GM12878 (cell line): ENCODE results near the gene SERPINA9. TPM values are rescaled to one million over a fixed set of nuclear protein-coding genes. Genes with fewer than 3 reads are reported as not detected.

ENCODE experiments used
- ATAC-seq: fragments of 200-7000 bp; cut with Tn5 transposase; 3 replicates; pipeline ENCODE4 v1.9.1; 2020; ENCODE audit warnings: mild to moderate bottlenecking, moderate library complexity
- BruUV-seq: library from RNA; stranded (reverse); fragments of 400-500 nt; replicated peaks from 2 replicates; lab custom pipeline; 2021; lab: Mats Ljungman, UMichigan
- CTCF ChIA-PET: fragments of 300-600 bp; sonication (Branson Sonifier 250); formaldehyde crosslinking; extraction: SDS; loops from one replicate; lab custom pipeline; 2021; ENCODE audit warnings: inconsistent platforms; lab: Yijun Ruan, JAX
- POLR2A ChIA-PET: fragments of 350-600 bp; formaldehyde crosslinking; extraction: SDS; loops from one replicate; lab custom pipeline; 2021; ENCODE audit warnings: inconsistent platforms; lab: Charles Lee
- RAD21 ChIA-PET: fragments of 300-600 bp; sonication (Branson Sonifier 250); formaldehyde crosslinking; loops from one replicate; lab custom pipeline; 2023; ENCODE audit warnings: antibody characterized with exemption; ENCODE audit not compliant: unreplicated experiment; lab: Charles Lee
- SMC1A ChIA-PET: fragments of 300-600 bp; sonication (Branson Sonifier 250); formaldehyde crosslinking; loops from one replicate; lab custom pipeline; 2023; ENCODE audit not compliant: unreplicated experiment, uncharacterized antibody; lab: Charles Lee
- DNase-seq: peaks from one replicate; pipeline ENCODE4 v3.0.0-alpha.2; 2011; ENCODE audit warnings: low read depth, low spot score
- FAIRE-seq: peaks from 3 replicates; lab custom pipeline; 2011; peaks lifted over from hg19 to GRCh38; lab: Jason Lieb, UNC
- H2AFZ ChIP-seq: 2 replicates; pipeline ENCODE4 v1.6.0; 2011; ENCODE audit warnings: low read depth, low read length, control low read depth; ENCODE audit not compliant: control insufficient read depth
- H3K27ac ChIP-seq: 2 replicates; pipeline ENCODE4 v1.5.1; 2011; ENCODE audit warnings: control low read depth; ENCODE audit not compliant: control insufficient read depth, insufficient read depth
- H3K27me3 ChIP-seq, 2 experiments: replicated peaks in 1 of 2; 2 replicates each; pipeline versions ENCODE4 v1.6.0 to v1.6.1; 2011; ENCODE audit warnings: low read length in 1 of 2; ENCODE audit not compliant: control insufficient read depth in 2 of 2, insufficient read depth in 2 of 2
- H3K36me3 ChIP-seq, 2 experiments: 2 replicates each; pipeline ENCODE4 v1.5.1; 2011; ENCODE audit warnings: low read length in 1 of 2; ENCODE audit not compliant: control insufficient read depth in 2 of 2, insufficient read depth in 2 of 2
- H3K4me1 ChIP-seq: 2 replicates; pipeline ENCODE4 v1.6.1; 2011; ENCODE audit warnings: mild to moderate bottlenecking, low read length, moderate library complexity, mixed read lengths; ENCODE audit not compliant: control insufficient read depth, insufficient read depth
- H3K4me2 ChIP-seq: 2 replicates; pipeline ENCODE4 v1.6.0; 2011; ENCODE audit warnings: control low read depth; ENCODE audit not compliant: control insufficient read depth, insufficient read depth
- H3K4me3 ChIP-seq: fragments of 200-600 bp; sonication (generic); 2 replicates; pipeline ENCODE4 v1.5.1; 2016
- H3K79me2 ChIP-seq: 2 replicates; pipeline ENCODE4 v1.6.0; 2011; ENCODE audit warnings: low read length; ENCODE audit not compliant: control insufficient read depth, insufficient read depth
- H3K9ac ChIP-seq: 2 replicates; pipeline ENCODE4 v1.8.0; 2011; ENCODE audit warnings: low read length, control low read depth, mixed read lengths; ENCODE audit not compliant: control insufficient read depth, insufficient read depth
- H3K9me3 ChIP-seq: replicated peaks from 3 replicates; pipeline ENCODE4 v1.5.1; 2011; ENCODE audit warnings: mild to moderate bottlenecking, low read length; ENCODE audit not compliant: control insufficient read depth, insufficient read depth
- H4K20me1 ChIP-seq: 2 replicates; pipeline ENCODE4 v1.6.0; 2011; ENCODE audit not compliant: control insufficient read depth, insufficient read depth
- BACH1 ChIP-seq: fragments of 450-650 bp; IDR thresholded peaks from 2 replicates; pipeline ENCODE4 v1.6.1; 2017; ENCODE audit warnings: mild to moderate bottlenecking, borderline replicate concordance
- BCLAF1 ChIP-seq: fragments of 450-650 bp; IDR thresholded peaks from 2 replicates; pipeline ENCODE4 v1.6.1; 2017; ENCODE audit warnings: antibody characterized with exemption, mild to moderate bottlenecking, moderate library complexity
- CBX5 ChIP-seq: sonication (generic); IDR thresholded peaks from 2 replicates; pipeline ENCODE4 v1.6.1; 2016; ENCODE audit warnings: low read depth, moderate library complexity, mild to moderate bottlenecking, inconsistent platforms
- CTCF ChIP-seq, 3 experiments: IDR thresholded peaks in 2 of 3; conservative IDR thresholded peaks in 1 of 3; 2 replicates each; pipeline ENCODE4 v1.5.1; 2011; ENCODE audit warnings: low read depth in 3 of 3, low read length in 3 of 3, mild to moderate bottlenecking in 3 of 3, control low read depth in 2 of 3, moderate library complexity in 2 of 3, inconsistent platforms in 1 of 3, mixed read lengths in 1 of 3; ENCODE audit not compliant: control insufficient read depth in 2 of 3, insufficient read depth in 1 of 3; ENCODE audit errors: extremely low read depth in 1 of 3
- EED ChIP-seq: sonication (generic); IDR thresholded peaks from 2 replicates; pipeline ENCODE4 v1.6.1; 2016; ENCODE audit warnings: antibody characterized with exemption, low read depth
- MAX ChIP-seq: IDR thresholded peaks from 2 replicates; pipeline ENCODE4 v1.6.1; 2012; ENCODE audit warnings: low read depth, low read length, improper control_type of control experiment
- MYC ChIP-seq: IDR thresholded peaks from 2 replicates; pipeline ENCODE4 v1.6.1; 2011; ENCODE audit warnings: mild to moderate bottlenecking, low read length, moderate library complexity, inconsistent platforms; ENCODE audit not compliant: insufficient read depth, insufficient replicate concordance, insufficient read length, severe bottlenecking
- NR2C1 ChIP-seq: fragments of 450-650 bp; IDR thresholded peaks from 2 replicates; pipeline ENCODE4 v1.6.1; 2017; ENCODE audit warnings: antibody characterized with exemption, mild to moderate bottlenecking, moderate library complexity
- PAX5 ChIP-seq: IDR thresholded peaks from 2 replicates; pipeline ENCODE4 v1.6.1; 2011; ENCODE audit warnings: low read depth, low read length, borderline replicate concordance
- TARDBP ChIP-seq: IDR thresholded peaks from 2 replicates; pipeline ENCODE4 v1.6.1; 2016; ENCODE audit warnings: borderline replicate concordance
- USF2 ChIP-seq: IDR thresholded peaks from 2 replicates; pipeline ENCODE4 v1.6.1; 2011; ENCODE audit warnings: low read depth, low read length, improper control_type of control experiment, borderline replicate concordance
- ZBTB4 ChIP-seq: fragments of 450-650 bp; formaldehyde crosslinking; IDR thresholded peaks from 2 replicates; pipeline ENCODE4 v1.4.0; 2022; ENCODE audit warnings: mild to moderate bottlenecking, moderate library complexity
- WGBS: methylation state at CpG from one replicate; pipeline ENCODE4 v1.1.6; 2016; ENCODE audit warnings: low lambda C conversion rate; ENCODE audit not compliant: insufficient replicate concordance, insufficient coverage; ENCODE audit errors: missing lambda C conversion rate; 5-methylcytosine and 5-hydroxymethylcytosine counted together
- in situ Hi-C: fragments of 300-500 bp; cut with MboI; formaldehyde crosslinking; loops from 9 replicates; pipeline ENCODE4 v1.14.3; 2018; ENCODE audit warnings: mixed read lengths
- intact Hi-C: fragments of 100-400 bp; cut with micrococcal nuclease; formaldehyde crosslinking; loops from one replicate; pipeline ENCODE4 v1.14.2; 2022; ENCODE audit not compliant: unreplicated experiment
- polyA plus RNA-seq, 11 experiments: library from polyadenylated mRNA; depleted of rRNA in 4 of 11; unstranded in 6 of 11; stranded (reverse) in 5 of 11; fragments of >200 nt; fragmentation: Nextera tagmentation in 4 of 11; fragmentation: Illumina TruSeq in 1 of 11; extraction: Ambion mirVana in 4 of 11; extraction: Trizol in 1 of 11; gene quantifications; 1 replicate in 1 of 11; 2 replicates in 10 of 11; pipeline versions ENCODE4 v1.2.1 to v1.2.3, GENCODE V29; 2011 to 2016; ENCODE audit warnings: inconsistent platforms in 2 of 11, missing spikeins in 2 of 11, low read depth in 1 of 11
- total RNA-seq, 4 experiments: library from RNA; depleted of rRNA in 3 of 4; stranded (reverse); fragments of >200 nt in 3 of 4; fragmentation: Illumina TruSeq in 1 of 4; extraction: Trizol in 1 of 4; gene quantifications; 2 replicates each; pipeline versions ENCODE4 v1.2.1 to v1.2.3, GENCODE V29; 2013 to 2021

Gene SERPINA9
- total and polyA plus RNA-seq, 10 of the 15 experiments (the other 5 are each of a cell fraction or from before 2014, with no cell fraction given) = 0.05 TPM; not detected in 9

- no peaks in the 10 kb centered on the region for H4K20me1 ChIP-seq
- WGBS = 2% methylated on average over 8 of the region's 8 CpGs
- no peaks in the 10 kb centered on the region for H3K79me2 ChIP-seq
- CTCF ChIA-PET = interaction anchor here (0.6 kb wide), 1 partner anchor 900 kb away, joined by 3 read pairs; no protein-coding TSS in a partner anchor
- no peak overlapping the region for H3K27ac ChIP-seq
- no peak overlapping the region for H3K4me2 ChIP-seq
- FAIRE-seq (no peak), DNase-seq (no peak), ATAC-seq (no peak)
- peaks cover 0 to 1% of the 10 kb centered on the region in 2 experiments; a peak in 2 of 4 replicates for H3K27me3 ChIP-seq
- RAD21 ChIA-PET = no interaction called here
- H3K36me3 ChIP-seq = no peaks in the 10 kb centered on the region
- H3K4me3 ChIP-seq = no peak overlapping the region
- no peaks in the 10 kb centered on the region for H3K9me3 ChIP-seq
- in situ Hi-C loops (no loop called here), intact Hi-C loops (no loop called here)
- POLR2A ChIA-PET = no interaction called here
- no TSS peak for BruUV-seq
- SMC1A ChIA-PET = interaction anchor here (0.6 kb wide), 1 partner anchor 8 kb away, joined by 3 read pairs; no protein-coding TSS in a partner anchor
- H3K4me1 ChIP-seq = no peaks in the 10 kb centered on the region
- no peak overlapping the region for H3K9ac ChIP-seq
- H2AFZ ChIP-seq = no peak overlapping the region
- TF ChIP-seq USF2 (no peak), CTCF (IDR thresholded peaks at IDR 0.05 in 2 of 3, conservative IDR thresholded peaks at IDR 0.05 in 1 of 3; ENCODE audit: control insufficient read depth in 2 of 3, extremely low read depth in 1 of 3, insufficient read depth in 1 of 3, low read depth in 3 of 3, low read length in 3 of 3) (no peak), NR2C1 (no peak), PAX5 (no peak), EED (no peak), BACH1 (no peak), ZBTB4 (CRISPR knock-in tag) (no peak), BCLAF1 (no peak), MYC (no peak), MAX (no peak), CBX5 (no peak), TARDBP (no peak)
Observed at GRCh38 chr14:94451091-94451771, 24.8 kb downstream of the SERPINA9 start.
